Peyer's patch (tissue), 4 donors: ENCODE data around the gene ANXA9.

Experiments
- POLR2A ChIP-seq, 2 donors: fragments of 450-650 bp; IDR thresholded peaks; one replicate each; pipeline ENCODE4 v1.5.1; 2017; ENCODE audit warnings: antibody characterized with exemption in 2 of 2, mild to moderate bottlenecking in 2 of 2, moderate library complexity in 2 of 2
- TF ChIP-seq, protein P1 (sequence below), 6 experiments: fragments of 450-650 bp in 4 of 6; fragments of 200-600 bp in 2 of 6; sonication (generic) in 1 of 6; IDR thresholded peaks; one replicate each; pipeline ENCODE4 v1.5.1; 2017 to 2019; ENCODE audit warnings: antibody characterized with exemption in 6 of 6, mild to moderate bottlenecking in 3 of 6, moderate library complexity in 1 of 6

DNA sequence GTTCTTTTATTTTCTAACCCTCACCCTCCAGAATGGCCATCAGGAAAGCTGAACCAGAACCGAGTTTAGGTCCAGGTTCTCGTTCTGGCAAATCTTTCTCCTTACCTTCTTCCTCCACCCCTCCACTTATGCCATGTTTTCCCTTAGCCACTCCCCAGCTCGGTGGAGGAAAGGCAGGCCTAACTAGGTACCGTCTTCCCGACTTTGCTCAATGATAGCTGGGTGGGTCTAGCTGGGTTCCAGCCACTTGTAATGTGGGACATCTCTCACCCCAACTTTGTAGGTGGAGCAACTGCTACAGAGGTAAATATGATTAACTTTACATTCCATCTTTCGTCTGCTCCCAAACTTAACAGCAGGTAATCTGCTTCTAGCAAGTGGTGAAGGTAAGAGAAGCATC, 54.9 kb downstream of the ANXA9 start:
- TF ChIP-seq POLR2A (IDR thresholded peaks at IDR 0.05) = no peak
- TF ChIP-seq, protein P1, sequence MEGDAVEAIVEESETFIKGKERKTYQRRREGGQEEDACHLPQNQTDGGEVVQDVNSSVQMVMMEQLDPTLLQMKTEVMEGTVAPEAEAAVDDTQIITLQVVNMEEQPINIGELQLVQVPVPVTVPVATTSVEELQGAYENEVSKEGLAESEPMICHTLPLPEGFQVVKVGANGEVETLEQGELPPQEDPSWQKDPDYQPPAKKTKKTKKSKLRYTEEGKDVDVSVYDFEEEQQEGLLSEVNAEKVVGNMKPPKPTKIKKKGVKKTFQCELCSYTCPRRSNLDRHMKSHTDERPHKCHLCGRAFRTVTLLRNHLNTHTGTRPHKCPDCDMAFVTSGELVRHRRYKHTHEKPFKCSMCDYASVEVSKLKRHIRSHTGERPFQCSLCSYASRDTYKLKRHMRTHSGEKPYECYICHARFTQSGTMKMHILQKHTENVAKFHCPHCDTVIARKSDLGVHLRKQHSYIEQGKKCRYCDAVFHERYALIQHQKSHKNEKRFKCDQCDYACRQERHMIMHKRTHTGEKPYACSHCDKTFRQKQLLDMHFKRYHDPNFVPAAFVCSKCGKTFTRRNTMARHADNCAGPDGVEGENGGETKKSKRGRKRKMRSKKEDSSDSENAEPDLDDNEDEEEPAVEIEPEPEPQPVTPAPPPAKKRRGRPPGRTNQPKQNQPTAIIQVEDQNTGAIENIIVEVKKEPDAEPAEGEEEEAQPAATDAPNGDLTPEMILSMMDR (IDR thresholded peaks at IDR 0.05) = no peak
